Activated CD4-positive, alpha-beta memory T cell treated with anti-CD3 and anti-CD28 coated beads for 36 hours (primary cell): ENCODE measurements around the gene UBE2I. TPM values are rescaled to one million over a fixed set of nuclear protein-coding genes. Genes with fewer than 3 reads are reported as not detected.

ENCODE experiments used
- CTCF ChIA-PET: fragments of 350-600 bp; sonication (Branson Sonifier 250); formaldehyde crosslinking; loops from one replicate; lab custom pipeline; 2021; ENCODE audit warnings: antibody characterized with exemption, inconsistent platforms; lab: Charles Lee
- POLR2A ChIA-PET: fragments of 350-600 bp; sonication (Branson Sonifier 250); formaldehyde crosslinking; loops from one replicate; lab custom pipeline; 2021; ENCODE audit warnings: antibody characterized with exemption; lab: Charles Lee
- DNase-seq: peaks from one replicate; pipeline ENCODE4 v3.0.0-alpha.2; 2020
- H3K27ac Mint-ChIP-seq: one replicate; pipeline ENCODE4 v1.8.0; 2021; ENCODE audit warnings: mixed read lengths
- H3K27me3 Mint-ChIP-seq: one replicate; pipeline ENCODE4 v1.8.0; 2021; ENCODE audit warnings: mixed read lengths
- H3K36me3 Mint-ChIP-seq: one replicate; pipeline ENCODE4 v1.8.0; 2021; ENCODE audit warnings: mixed read lengths
- H3K4me1 Mint-ChIP-seq: one replicate; pipeline ENCODE4 v1.8.0; 2021; ENCODE audit warnings: low read depth, mixed read lengths
- H3K4me3 Mint-ChIP-seq: one replicate; pipeline ENCODE4 v1.8.0; 2021; ENCODE audit warnings: mild to moderate bottlenecking, mixed read lengths
- H3K9me3 Mint-ChIP-seq: one replicate; pipeline ENCODE4 v1.8.0; 2021; ENCODE audit warnings: mixed read lengths
- intact Hi-C: fragments of 100-400 bp; cut with micrococcal nuclease; formaldehyde crosslinking; loops from one replicate; pipeline ENCODE4 v1.15.1; 2023
- total RNA-seq, 2 experiments: library from RNA; stranded (reverse); gene quantifications; one replicate each; pipeline ENCODE4 v1.2.3, GENCODE V29; 2021

The UBE2I gene
- total RNA-seq, 2 experiments from 2014 or later, result 248 to 249 TPM

GRCh38 chr16:1279945-1280589, 29.4 kb upstream of the UBE2I start:
- POLR2A ChIA-PET, result no interaction called here
- no peak overlapping the region for H3K27ac Mint-ChIP-seq
- CTCF ChIA-PET, result interaction anchor here (0.9 kb wide), 1 partner anchor 21 kb away, joined by 4 read pairs; no protein-coding TSS in a partner anchor
- H3K27me3 Mint-ChIP-seq, result peaks cover 17% of the 10 kb centered on the region
- intact Hi-C loops, result no loop called here
- no peaks in the 10 kb centered on the region for H3K9me3 Mint-ChIP-seq
- H3K4me3 Mint-ChIP-seq, result no peak overlapping the region
- H3K4me1 Mint-ChIP-seq, result no peaks in the 10 kb centered on the region
- no peak for DNase-seq
- no peaks in the 10 kb centered on the region for H3K36me3 Mint-ChIP-seq

DNA sequence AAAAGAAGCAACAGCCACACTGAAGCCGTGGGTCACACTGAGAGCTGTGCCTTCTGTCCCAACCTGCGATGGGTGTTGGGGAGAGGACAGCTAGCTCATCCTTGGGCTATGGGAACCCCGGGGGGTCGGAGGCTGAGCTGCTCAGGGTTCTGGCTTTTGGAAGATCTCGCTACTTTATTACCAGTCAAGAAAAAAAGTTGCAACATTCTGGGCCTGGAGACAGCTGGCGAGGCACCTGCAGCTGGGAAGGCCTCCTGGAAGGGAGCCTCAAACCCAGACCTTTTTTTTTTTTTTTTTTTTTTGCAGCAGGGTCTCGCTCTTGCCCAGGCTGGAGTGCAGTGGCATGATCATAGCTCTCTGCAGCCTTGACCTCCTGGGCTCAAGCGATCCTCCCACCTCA, 28.7 kb upstream of the UBE2I start:
- Mint-ChIP-seq H3K4me1 (no peaks in the 10 kb centered on the region), H3K36me3 (no peaks in the 10 kb centered on the region), H3K4me3 (no peak overlapping the region), H3K27me3 (peaks cover 13% of the 10 kb centered on the region), H3K27ac (no peak overlapping the region), H3K9me3 (no peaks in the 10 kb centered on the region)
- DNase-seq, result no peak
- intact Hi-C loops, result no loop called here
- CTCF ChIA-PET, result interaction anchor here (0.9 kb wide), 1 partner anchor 20 kb away, joined by 4 read pairs; no protein-coding TSS in a partner anchor
- POLR2A ChIA-PET, result no interaction called here

- no peak for DNase-seq
- ChIA-PET POLR2A (no interaction called here), CTCF (no interaction called here)
- Mint-ChIP-seq H3K27me3 (peaks cover 10% of the 10 kb centered on the region), H3K4me3 (no peak overlapping the region), H3K4me1 (no peaks in the 10 kb centered on the region), H3K9me3 (no peaks in the 10 kb centered on the region), H3K27ac (no peak overlapping the region), H3K36me3 (no peaks in the 10 kb centered on the region)
- intact Hi-C loops, result no loop called here
Measured at GRCh38 chr16:1281517-1281916, 27.9 kb upstream of the UBE2I start.

DNA sequence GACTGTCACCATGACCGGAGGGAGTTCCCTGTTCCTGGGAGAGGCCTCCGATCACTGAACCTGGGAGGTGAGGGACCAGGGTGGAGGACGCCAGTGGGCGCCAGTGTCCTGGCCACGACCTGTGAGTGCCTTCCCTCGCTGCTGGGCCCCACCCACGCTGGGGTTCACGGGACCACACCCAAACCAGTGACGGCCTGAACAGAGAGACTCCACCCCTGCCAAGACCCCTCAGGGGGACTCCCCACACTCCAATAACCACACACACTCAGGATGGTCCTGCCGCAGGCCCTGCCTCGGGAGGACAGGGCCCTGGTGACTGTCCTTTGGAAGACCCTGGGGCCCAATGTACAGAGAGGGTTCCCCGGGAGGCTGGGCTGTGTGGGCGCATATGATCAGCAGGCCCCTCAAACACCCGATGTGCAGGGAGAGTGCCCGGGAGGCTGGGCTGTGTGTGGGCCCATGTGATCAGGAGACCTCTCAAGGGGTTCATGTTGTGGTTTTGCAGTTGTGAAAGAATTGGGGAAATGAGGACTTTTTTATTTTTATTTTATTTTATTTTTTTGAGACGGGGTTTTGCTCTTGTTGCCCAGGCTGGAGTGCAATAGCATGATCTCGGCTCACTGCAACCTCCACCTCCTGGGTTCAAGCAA, 27.0 kb upstream of the UBE2I start:
- DNase-seq, result no peak
- H3K4me1 Mint-ChIP-seq, result no peaks in the 10 kb centered on the region
- no peak overlapping the region for H3K4me3 Mint-ChIP-seq
- POLR2A ChIA-PET, result no interaction called here
- no peaks in the 10 kb centered on the region for H3K36me3 Mint-ChIP-seq
- H3K27ac Mint-ChIP-seq, result no peak overlapping the region
- intact Hi-C loops, result no loop called here
- H3K9me3 Mint-ChIP-seq, result no peaks in the 10 kb centered on the region
- peaks cover 8% of the 10 kb centered on the region for H3K27me3 Mint-ChIP-seq
- CTCF ChIA-PET, result interaction anchor here (0.6 kb wide), 1 partner anchor 558 kb away, joined by 3 read pairs; no protein-coding TSS in a partner anchor

- intact Hi-C loops, result no loop called here
- no peaks in the 10 kb centered on the region for H3K4me1 Mint-ChIP-seq
- POLR2A ChIA-PET, result no interaction called here
- no peak overlapping the region for H3K4me3 Mint-ChIP-seq
- no peaks in the 10 kb centered on the region for H3K36me3 Mint-ChIP-seq
- H3K27ac Mint-ChIP-seq, result no peak overlapping the region
- no peaks in the 10 kb centered on the region for H3K9me3 Mint-ChIP-seq
- DNase-seq, result no peak
- peaks cover 13% of the 10 kb centered on the region for H3K27me3 Mint-ChIP-seq
- CTCF ChIA-PET, result no interaction called here
Measured at GRCh38 chr16:1283296-1283695, 26.1 kb upstream of the UBE2I start.

- Mint-ChIP-seq H3K27me3 (peaks cover 14% of the 10 kb centered on the region), H3K9me3 (no peaks in the 10 kb centered on the region), H3K27ac (no peak overlapping the region), H3K4me1 (no peaks in the 10 kb centered on the region), H3K36me3 (no peaks in the 10 kb centered on the region), H3K4me3 (no peak overlapping the region)
- DNase-seq, result no peak
- intact Hi-C loops, result no loop called here
- POLR2A ChIA-PET, result no interaction called here
- CTCF ChIA-PET, result no interaction called here
Measured at GRCh38 chr16:1283996-1284616, 25.3 kb upstream of the UBE2I start.

DNA sequence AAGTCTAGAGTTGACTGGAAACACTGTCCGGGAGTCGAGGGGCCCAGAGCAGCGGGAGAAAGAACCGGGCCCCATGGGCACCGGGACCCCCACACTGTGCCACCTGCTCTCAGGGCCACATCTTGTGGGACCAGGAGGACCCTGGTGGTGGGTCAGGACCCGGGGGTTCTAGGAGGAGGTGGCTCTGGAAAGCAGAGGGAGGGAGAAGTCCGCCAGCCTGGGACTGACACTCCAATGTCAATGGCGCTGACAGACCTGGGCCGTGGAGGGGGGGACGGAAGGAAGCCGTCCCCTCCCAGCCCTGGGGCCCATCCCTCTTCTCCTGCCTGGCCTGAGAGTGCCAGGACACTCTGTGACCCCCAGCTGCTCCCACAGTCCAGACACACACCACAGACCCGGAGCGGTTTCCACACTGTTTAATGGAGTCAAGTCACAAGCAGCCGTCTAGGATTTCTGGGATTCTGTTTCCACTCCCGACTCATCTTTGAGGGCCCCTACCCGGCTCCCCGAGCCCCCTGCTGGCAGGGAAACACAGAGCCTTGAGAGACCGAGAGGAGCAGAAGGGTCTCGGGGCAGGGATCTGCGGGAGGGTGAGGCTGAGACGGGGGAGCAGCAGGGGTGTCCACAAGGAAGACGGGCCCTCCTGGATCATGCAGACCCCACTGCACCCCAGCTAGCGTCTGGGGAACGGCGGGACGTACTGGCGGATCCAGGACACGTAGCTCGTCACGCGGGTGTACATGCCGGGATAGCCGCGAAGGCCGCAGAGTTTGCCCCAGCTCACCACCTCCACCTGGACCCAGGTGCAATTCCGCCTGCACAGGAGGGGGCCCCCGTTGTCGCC, 23.5 kb upstream of the UBE2I start:
- H3K36me3 Mint-ChIP-seq, result no peaks in the 10 kb centered on the region
- POLR2A ChIA-PET, result no interaction called here
- H3K27me3 Mint-ChIP-seq, result peaks cover 25% of the 10 kb centered on the region
- DNase-seq, result no peak
- H3K4me3 Mint-ChIP-seq, result no peak overlapping the region
- H3K4me1 Mint-ChIP-seq, result no peaks in the 10 kb centered on the region
- no peak overlapping the region for H3K27ac Mint-ChIP-seq
- CTCF ChIA-PET, result interaction anchor here (0.6 kb wide), 1 partner anchor 332 kb away, joined by 3 read pairs; no protein-coding TSS in a partner anchor
- intact Hi-C loops, result no loop called here
- no peaks in the 10 kb centered on the region for H3K9me3 Mint-ChIP-seq

DNA sequence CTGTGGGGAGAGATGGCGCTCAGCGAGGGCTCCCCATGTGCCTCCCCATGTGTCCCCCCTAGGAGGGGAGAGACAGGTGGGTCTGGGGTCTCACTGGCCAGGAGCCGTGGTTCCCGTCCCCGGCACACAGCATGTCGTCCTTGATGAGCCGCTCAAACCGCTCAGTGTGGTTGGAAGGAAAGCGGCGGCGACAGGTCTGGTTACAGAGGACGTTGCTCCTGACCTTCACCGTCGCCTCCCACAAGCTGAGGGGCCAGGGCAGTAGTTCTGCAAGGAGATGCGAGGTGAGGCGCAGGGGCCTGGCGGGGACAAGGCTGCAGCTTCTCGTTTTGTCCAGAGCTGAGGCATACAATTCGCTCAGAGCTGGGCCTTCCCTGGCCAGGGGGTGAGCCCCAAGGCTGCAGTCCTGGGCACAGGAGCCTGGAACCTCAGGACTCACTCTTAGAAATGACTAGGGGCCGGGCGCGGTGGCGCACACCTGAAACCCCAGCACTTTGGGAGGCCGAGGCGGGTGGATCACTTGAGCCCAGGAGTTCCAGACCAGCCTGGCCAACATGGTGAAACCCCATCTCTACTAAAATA, 22.8 kb upstream of the UBE2I start:
- H3K9me3 Mint-ChIP-seq, result no peaks in the 10 kb centered on the region
- CTCF ChIA-PET, result interaction anchor here (0.6 kb wide), 1 partner anchor 331 kb away, joined by 3 read pairs; no protein-coding TSS in a partner anchor
- POLR2A ChIA-PET, result no interaction called here
- H3K36me3 Mint-ChIP-seq, result no peaks in the 10 kb centered on the region
- no peak for DNase-seq
- H3K4me3 Mint-ChIP-seq, result no peak overlapping the region
- H3K4me1 Mint-ChIP-seq, result no peaks in the 10 kb centered on the region
- intact Hi-C loops, result no loop called here
- H3K27me3 Mint-ChIP-seq, result peaks cover 29% of the 10 kb centered on the region
- no peak overlapping the region for H3K27ac Mint-ChIP-seq

DNA sequence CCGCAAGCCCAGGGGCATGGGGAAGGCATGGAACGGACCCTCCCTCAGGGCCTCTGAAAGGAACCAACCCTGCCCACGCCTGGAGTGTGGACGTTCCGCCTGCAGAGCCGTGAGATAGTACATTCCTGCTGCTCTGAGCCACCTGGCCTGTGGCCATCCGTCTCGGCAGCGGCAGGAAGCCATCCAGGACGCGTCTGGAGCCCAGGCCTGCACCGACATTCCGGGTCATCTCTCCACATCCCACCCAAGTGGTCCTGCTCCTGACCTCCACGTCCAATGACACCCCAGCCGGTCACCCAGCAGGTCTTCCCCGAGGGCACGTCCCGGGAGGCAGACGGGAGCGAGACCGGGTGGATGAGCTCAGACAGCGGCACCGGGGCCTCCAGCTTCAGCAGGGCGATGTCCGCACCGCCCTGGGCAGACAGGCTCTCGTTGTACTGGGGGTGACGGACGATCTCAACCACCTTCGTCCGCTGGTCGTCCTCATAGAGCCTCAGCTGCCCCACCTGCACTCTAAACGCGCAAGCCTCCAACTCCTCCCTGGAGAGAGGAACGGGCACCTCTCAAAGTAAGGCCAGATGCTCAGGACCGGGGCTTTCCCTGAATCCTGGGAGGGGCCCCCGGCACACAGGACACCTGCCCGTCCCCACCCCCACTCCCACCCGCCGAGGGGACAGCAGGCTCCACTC, 21.3 kb upstream of the UBE2I start:
- Mint-ChIP-seq H3K27ac (no peak overlapping the region), H3K9me3 (no peaks in the 10 kb centered on the region)
- CTCF ChIA-PET, result interaction anchor here (0.8 kb wide), 1 partner anchor 11 kb away, joined by 3 read pairs; no protein-coding TSS in a partner anchor

GRCh38 chr16:1288813-1289476, 20.5 kb upstream of the UBE2I start:
- Mint-ChIP-seq H3K4me3 (no peak overlapping the region), H3K9me3 (no peaks in the 10 kb centered on the region), H3K36me3 (no peaks in the 10 kb centered on the region), H3K27ac (no peak overlapping the region), H3K27me3 (peaks cover 38% of the 10 kb centered on the region), H3K4me1 (no peaks in the 10 kb centered on the region)
- POLR2A ChIA-PET, result no interaction called here
- DNase-seq, result peak; percentile 21
- CTCF ChIA-PET, result no interaction called here
- intact Hi-C loops, result no loop called here

More for the DNA sequence above, 21.3 kb upstream of the UBE2I start:
- H3K36me3 Mint-ChIP-seq, result no peaks in the 10 kb centered on the region
- POLR2A ChIA-PET, result no interaction called here
- DNase-seq, result no peak
- intact Hi-C loops, result no loop called here
- H3K4me3 Mint-ChIP-seq, result no peak overlapping the region
- H3K4me1 Mint-ChIP-seq, result no peaks in the 10 kb centered on the region
- H3K27me3 Mint-ChIP-seq, result peaks cover 35% of the 10 kb centered on the region

DNA sequence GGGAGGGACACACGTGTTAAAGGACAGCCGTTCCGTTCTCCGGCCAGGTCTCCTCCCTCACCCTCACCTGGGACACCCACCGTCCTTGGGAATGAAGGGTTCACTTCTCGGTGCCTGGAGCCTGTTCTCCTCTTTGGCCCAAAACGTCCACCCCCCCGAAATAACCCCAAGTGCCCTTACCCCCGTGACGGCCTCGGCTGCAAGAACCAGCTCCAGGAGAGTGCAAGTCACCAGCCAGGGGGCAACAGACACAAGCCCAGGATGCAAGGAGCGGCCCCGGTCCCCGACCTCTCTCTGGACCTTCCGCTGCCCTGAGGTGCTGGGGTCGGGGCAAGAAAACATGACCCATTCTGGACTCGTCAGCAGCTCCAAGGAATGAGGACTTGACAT, 20.0 kb upstream of the UBE2I start:
- Mint-ChIP-seq H3K4me1 (no peaks in the 10 kb centered on the region), H3K9me3 (no peaks in the 10 kb centered on the region), H3K27ac (no peak overlapping the region), H3K27me3 (peaks cover 38% of the 10 kb centered on the region), H3K36me3 (no peaks in the 10 kb centered on the region), H3K4me3 (no peak overlapping the region)
- intact Hi-C loops, result no loop called here
- POLR2A ChIA-PET, result no interaction called here
- CTCF ChIA-PET, result no interaction called here
- DNase-seq, result no peak
